ENCODE measurements around the gene RASGRP2. TPM values are rescaled to one million over a fixed set of nuclear protein-coding genes. Genes with fewer than 3 reads are reported as not detected.

The RASGRP2 gene
- total and polyA plus RNA-seq, 2 experiments from 2014 or later = 30.1 to 50.4 TPM

DNA sequence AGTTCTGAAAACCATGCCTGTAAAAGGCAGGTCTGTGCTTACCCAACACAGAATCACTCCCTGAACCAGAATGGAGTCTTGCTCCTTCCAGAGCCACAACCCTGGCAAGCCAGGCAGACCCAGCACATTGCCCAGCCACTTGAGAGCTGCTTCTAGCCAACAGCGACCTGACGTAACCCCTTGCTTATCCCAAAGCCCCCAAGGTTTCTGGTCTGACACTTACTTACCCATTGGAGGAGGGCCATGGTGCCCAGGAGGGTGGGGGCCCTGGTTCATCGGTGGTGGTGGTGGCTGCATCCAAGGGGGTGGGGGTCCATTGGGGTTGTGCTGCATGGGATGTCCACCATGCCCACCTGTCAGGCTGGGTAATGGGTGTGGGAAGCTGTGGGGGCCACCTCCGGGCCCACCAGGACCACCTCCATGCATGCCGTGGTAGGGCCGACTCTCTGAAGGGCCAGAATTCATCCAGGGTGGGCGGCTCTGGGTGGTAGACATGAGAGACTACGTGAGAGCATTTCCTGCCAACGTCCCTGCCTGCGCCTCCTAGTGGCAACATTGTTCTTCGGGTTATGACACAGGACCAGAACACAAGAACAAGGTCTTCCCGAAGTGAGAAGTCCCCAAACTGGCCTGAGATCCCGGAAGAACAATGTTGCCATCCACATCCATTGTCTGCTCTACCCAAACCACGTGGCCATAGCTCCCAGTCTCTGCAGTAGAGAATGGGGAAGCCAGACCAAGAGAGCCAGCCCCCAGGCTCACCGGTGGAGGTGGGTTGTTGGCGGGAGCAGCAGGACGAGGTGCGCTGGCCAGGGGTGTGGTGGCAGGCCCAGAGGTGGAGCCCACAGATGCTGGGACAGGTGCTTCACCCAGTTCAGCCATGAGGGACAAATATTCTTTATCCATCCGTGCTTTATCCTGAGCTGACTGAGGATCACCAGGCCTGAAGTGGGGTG lies 23.7 kb upstream of the RASGRP2 start:
- Mint-ChIP-seq H3K36me3 (ENCODE audit: low read depth) (peaks cover 91% of the 10 kb centered on the region), H3K27me3 (ENCODE audit: insufficient read depth, low read depth, poor library complexity) (peaks cover 29% of the 10 kb centered on the region), H3K9me3 (no peaks in the 10 kb centered on the region), H3K27ac (peak overlapping the region; percentile 59), H3K4me3 (peak overlapping the region; percentile 32; the same call in 1 of the 3 replicates), H3K4me1 (peaks cover 53% of the 10 kb centered on the region)
- Histone ChIP-seq H3K4me2 (0 out of 2 replicates have a peak overlapping the region, but pooled peaks have one; percentile 26), H2AFZ (no peak overlapping the region), H3K4me1 (ENCODE audit: insufficient read depth) (peaks cover 31% of the 10 kb centered on the region), H3K4me3 (no peak overlapping the region), H3K79me2 (replicated peaks; ENCODE audit: insufficient read depth) (peaks cover 48% of the 10 kb centered on the region), H3K9me2 (ENCODE audit: insufficient read depth) (no peaks in the 10 kb centered on the region), H4K20me1 (replicated peaks; ENCODE audit: insufficient read depth) (peaks cover 66% of the 10 kb centered on the region), H3K36me3 (ENCODE audit: insufficient read depth) (peaks cover 65% of the 10 kb centered on the region), H3K27ac (ENCODE audit: low read depth) (peak overlapping the region; percentile 74), H3K27me3 (ENCODE audit: insufficient read depth) (no peaks in the 10 kb centered on the region), H3F3A (replicated peaks; ENCODE audit: low read depth) (peaks cover 81% of the 10 kb centered on the region)
- TF ChIP-seq JUNB (IDR thresholded peaks at IDR 0.05; ENCODE audit: unreplicated experiment) = no peak
- TF ChIP-seq, protein P1, sequence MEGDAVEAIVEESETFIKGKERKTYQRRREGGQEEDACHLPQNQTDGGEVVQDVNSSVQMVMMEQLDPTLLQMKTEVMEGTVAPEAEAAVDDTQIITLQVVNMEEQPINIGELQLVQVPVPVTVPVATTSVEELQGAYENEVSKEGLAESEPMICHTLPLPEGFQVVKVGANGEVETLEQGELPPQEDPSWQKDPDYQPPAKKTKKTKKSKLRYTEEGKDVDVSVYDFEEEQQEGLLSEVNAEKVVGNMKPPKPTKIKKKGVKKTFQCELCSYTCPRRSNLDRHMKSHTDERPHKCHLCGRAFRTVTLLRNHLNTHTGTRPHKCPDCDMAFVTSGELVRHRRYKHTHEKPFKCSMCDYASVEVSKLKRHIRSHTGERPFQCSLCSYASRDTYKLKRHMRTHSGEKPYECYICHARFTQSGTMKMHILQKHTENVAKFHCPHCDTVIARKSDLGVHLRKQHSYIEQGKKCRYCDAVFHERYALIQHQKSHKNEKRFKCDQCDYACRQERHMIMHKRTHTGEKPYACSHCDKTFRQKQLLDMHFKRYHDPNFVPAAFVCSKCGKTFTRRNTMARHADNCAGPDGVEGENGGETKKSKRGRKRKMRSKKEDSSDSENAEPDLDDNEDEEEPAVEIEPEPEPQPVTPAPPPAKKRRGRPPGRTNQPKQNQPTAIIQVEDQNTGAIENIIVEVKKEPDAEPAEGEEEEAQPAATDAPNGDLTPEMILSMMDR (conservative IDR thresholded peaks at IDR 0.05; ENCODE audit: low read depth in 2 of 2) = peak; percentile 77 to 83
- peak; percentile 27 for ATAC-seq
- DNase-seq (ENCODE audit: low spot score) = peak; percentile 96

DNA sequence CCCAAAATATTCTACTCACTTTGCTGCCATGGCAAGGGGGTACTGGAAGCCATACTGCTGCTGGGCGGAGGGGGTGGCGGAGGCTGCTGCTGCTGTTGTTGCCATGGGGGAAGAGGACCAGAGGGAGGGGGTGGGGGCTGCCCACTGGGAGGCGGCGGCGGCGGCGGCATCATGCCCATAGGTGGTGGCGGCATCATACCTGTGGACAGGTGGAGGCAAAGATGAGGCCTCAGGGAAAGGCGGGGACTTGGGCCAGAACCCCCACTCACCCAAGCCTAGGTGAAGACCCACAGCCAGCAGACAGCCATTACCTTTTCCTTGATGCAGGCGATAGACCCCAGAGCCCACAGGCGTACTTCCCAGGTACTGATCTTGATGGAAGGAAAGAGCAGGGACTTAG lies 22.9 kb upstream of the RASGRP2 start:
- peaks cover 60% of the 10 kb centered on the region for H3K4me1 Mint-ChIP-seq
- Histone ChIP-seq H3K79me2 (replicated peaks; ENCODE audit: insufficient read depth) (peaks cover 40% of the 10 kb centered on the region), H3K4me3 (no peak overlapping the region), H3K27me3 (ENCODE audit: insufficient read depth) (no peaks in the 10 kb centered on the region), H3K4me1 (ENCODE audit: insufficient read depth) (peaks cover 39% of the 10 kb centered on the region), H3K36me3 (ENCODE audit: insufficient read depth) (peaks cover 58% of the 10 kb centered on the region), H4K20me1 (replicated peaks; ENCODE audit: insufficient read depth) (peaks cover 59% of the 10 kb centered on the region), H3K27ac (ENCODE audit: low read depth) (peak overlapping the region; percentile 72), H3F3A (replicated peaks; ENCODE audit: low read depth) (peaks cover 81% of the 10 kb centered on the region), H2AFZ (no peak overlapping the region), H3K9me2 (ENCODE audit: insufficient read depth) (no peaks in the 10 kb centered on the region), H3K4me2 (0 out of 2 replicates have a peak overlapping the region, but pooled peaks have one; percentile 26)
- ATAC-seq (no peak), DNase-seq (ENCODE audit: low spot score) (no peak)
- H3K4me3 Mint-ChIP-seq = no peak overlapping the region
- H3K27me3 Mint-ChIP-seq (ENCODE audit: insufficient read depth, low read depth, poor library complexity) = peaks cover 35% of the 10 kb centered on the region
- H3K27ac Mint-ChIP-seq = no peak overlapping the region
- H3K36me3 Mint-ChIP-seq (ENCODE audit: low read depth) = peaks cover 89% of the 10 kb centered on the region
- H3K9me3 Mint-ChIP-seq = no peaks in the 10 kb centered on the region; the same call in 2 of the 3 replicates
- no peak for TF ChIP-seq NANOG (IDR thresholded peaks at IDR 0.05; ENCODE audit: borderline replicate concordance)
- TF ChIP-seq, protein P1 (conservative IDR thresholded peaks at IDR 0.05; ENCODE audit: low read depth in 2 of 2) = no peak
- TF ChIP-seq EZH2 (IDR thresholded peaks at IDR 0.05; ENCODE audit: low read depth, unreplicated experiment) = no peak
- TF ChIP-seq CREB1 (CRISPR knock-in tag; IDR thresholded peaks at IDR 0.05; ENCODE audit: low read depth) = no peak
- TF ChIP-seq, protein P2, sequence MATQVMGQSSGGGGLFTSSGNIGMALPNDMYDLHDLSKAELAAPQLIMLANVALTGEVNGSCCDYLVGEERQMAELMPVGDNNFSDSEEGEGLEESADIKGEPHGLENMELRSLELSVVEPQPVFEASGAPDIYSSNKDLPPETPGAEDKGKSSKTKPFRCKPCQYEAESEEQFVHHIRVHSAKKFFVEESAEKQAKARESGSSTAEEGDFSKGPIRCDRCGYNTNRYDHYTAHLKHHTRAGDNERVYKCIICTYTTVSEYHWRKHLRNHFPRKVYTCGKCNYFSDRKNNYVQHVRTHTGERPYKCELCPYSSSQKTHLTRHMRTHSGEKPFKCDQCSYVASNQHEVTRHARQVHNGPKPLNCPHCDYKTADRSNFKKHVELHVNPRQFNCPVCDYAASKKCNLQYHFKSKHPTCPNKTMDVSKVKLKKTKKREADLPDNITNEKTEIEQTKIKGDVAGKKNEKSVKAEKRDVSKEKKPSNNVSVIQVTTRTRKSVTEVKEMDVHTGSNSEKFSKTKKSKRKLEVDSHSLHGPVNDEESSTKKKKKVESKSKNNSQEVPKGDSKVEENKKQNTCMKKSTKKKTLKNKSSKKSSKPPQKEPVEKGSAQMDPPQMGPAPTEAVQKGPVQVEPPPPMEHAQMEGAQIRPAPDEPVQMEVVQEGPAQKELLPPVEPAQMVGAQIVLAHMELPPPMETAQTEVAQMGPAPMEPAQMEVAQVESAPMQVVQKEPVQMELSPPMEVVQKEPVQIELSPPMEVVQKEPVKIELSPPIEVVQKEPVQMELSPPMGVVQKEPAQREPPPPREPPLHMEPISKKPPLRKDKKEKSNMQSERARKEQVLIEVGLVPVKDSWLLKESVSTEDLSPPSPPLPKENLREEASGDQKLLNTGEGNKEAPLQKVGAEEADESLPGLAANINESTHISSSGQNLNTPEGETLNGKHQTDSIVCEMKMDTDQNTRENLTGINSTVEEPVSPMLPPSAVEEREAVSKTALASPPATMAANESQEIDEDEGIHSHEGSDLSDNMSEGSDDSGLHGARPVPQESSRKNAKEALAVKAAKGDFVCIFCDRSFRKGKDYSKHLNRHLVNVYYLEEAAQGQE (IDR thresholded peaks at IDR 0.05; ENCODE audit: unreplicated experiment) = no peak
- no peak for TF ChIP-seq EZH2phosphoT487 (IDR thresholded peaks at IDR 0.05; ENCODE audit: unreplicated experiment)
- TF ChIP-seq JUNB (IDR thresholded peaks at IDR 0.05; ENCODE audit: unreplicated experiment) = no peak

Data from GM23338 (cell line).